Kidney (tissue), 14 donors: ENCODE data around the gene SMC1B. TPM values are rescaled to one million over a fixed set of nuclear protein-coding genes. Genes with fewer than 3 reads are reported as not detected.
A peak's percentile ranks its signal among the peaks of the same experiment; 100 is the strongest.

Experiments used
- DNase-seq, 5 donors: peaks; one replicate each; pipeline ENCODE4 v3.0.0-alpha.2; 2013 to 2020
- FAIRE-seq: peaks from 2 replicates; lab custom pipeline; 2012; peaks lifted over from hg19 to GRCh38; lab: Jason Lieb, UNC
- H3K27ac ChIP-seq, 2 donors: one replicate each; pipeline ENCODE4 v1.7.0; 2013; ENCODE audit warnings: low read depth in 2 of 2, low read length in 2 of 2, inconsistent platforms in 1 of 2
- H3K27me3 ChIP-seq: one replicate; pipeline ENCODE4 v1.7.1; 2013; ENCODE audit warnings: low read length, inconsistent platforms; ENCODE audit not compliant: control insufficient read depth, insufficient read depth
- H3K36me3 ChIP-seq, 3 donors: one replicate each; pipeline versions ENCODE4 v1.7.0 to v1.7.1; 2013; ENCODE audit warnings: low read length in 3 of 3, control low read depth in 1 of 3, inconsistent platforms in 1 of 3; ENCODE audit not compliant: insufficient read depth in 3 of 3, control insufficient read depth in 2 of 3
- H3K4me1 ChIP-seq, 3 donors: one replicate each; pipeline versions ENCODE4 v1.7.0 to v1.7.1; 2013; ENCODE audit warnings: low read length in 3 of 3, inconsistent platforms in 1 of 3, low read depth in 1 of 3; ENCODE audit not compliant: control insufficient read depth in 2 of 3, insufficient read depth in 2 of 3
- H3K4me3 ChIP-seq, 3 donors: one replicate each; pipeline versions ENCODE4 v1.7.0 to v1.8.1; 2013; ENCODE audit warnings: low read length in 3 of 3, control low read depth in 1 of 3, inconsistent platforms in 1 of 3
- H3K9ac ChIP-seq, 3 donors: one replicate each; pipeline versions ENCODE4 v1.7.0 to v1.7.1; 2013; ENCODE audit warnings: low read length in 3 of 3, control low read depth in 1 of 3, inconsistent platforms in 1 of 3
- H3K9me3 ChIP-seq, 3 donors: one replicate each; pipeline versions ENCODE4 v1.7.0 to v1.7.1; 2013; ENCODE audit warnings: low read length in 3 of 3, control low read depth in 1 of 3, inconsistent platforms in 1 of 3; ENCODE audit not compliant: control insufficient read depth in 2 of 3, insufficient read depth in 1 of 3
- intact Hi-C: fragments of 100-400 bp; cut with DNase I; formaldehyde crosslinking; loops from one replicate; pipeline ENCODE4 v1.11.1; 2022
- polyA plus RNA-seq: library from polyadenylated mRNA; stranded (reverse); fragments of 350-450 nt; fragmentation: Illumina TruSeq; extraction: RNeasy Lipid Tissue Mini Kit (QIAGEN cat#74804); gene quantifications from one replicate; pipeline ENCODE4 v1.2.3, GENCODE V29; 2014; ENCODE audit warnings: low read depth, low replicate concordance; ENCODE audit not compliant: insufficient read depth
- total RNA-seq: library from RNA; stranded (reverse); fragmentation: NEBNext Ultra II Directional; extraction: Animal tissue kit (Norgen Biotek cat#: 25700); gene quantifications from one replicate; pipeline ENCODE4 v1.2.1, GENCODE V29; 2021
- TF ChIP-seq, protein P1 (sequence below): IDR thresholded peaks from 3 replicates; pipeline ENCODE4 v1.5.1; 2012; ENCODE audit warnings: mild to moderate bottlenecking, moderate library complexity, borderline replicate concordance; ENCODE audit not compliant: insufficient read depth; ENCODE audit errors: extremely low read depth
- donor health status: control.
- donor health status: control.
- donor health status: control.
- donor health status: control.
- donor health status: control.
- donor health status: DM: yes; HTN: yes; CAD: no.
- donor health status: Normal renal cell carcinoma (clear cell type).

SMC1B gene
- total and polyA plus RNA-seq, 2 donors from 2014 or later, result not detected

- Histone ChIP-seq H3K27me3 (no peaks in the 10 kb centered on the region), H3K9ac (no peak overlapping the region), H3K4me3 (no peak overlapping the region), H3K9me3 (peaks cover 0 to 3% (median 0%) of the 10 kb centered on the region in 3 donors), H3K4me1 (no peaks in the 10 kb centered on the region), H3K27ac (no peak overlapping the region), H3K36me3 (no peaks in the 10 kb centered on the region)
- intact Hi-C loops, result no loop called here
- TF ChIP-seq, protein P1, sequence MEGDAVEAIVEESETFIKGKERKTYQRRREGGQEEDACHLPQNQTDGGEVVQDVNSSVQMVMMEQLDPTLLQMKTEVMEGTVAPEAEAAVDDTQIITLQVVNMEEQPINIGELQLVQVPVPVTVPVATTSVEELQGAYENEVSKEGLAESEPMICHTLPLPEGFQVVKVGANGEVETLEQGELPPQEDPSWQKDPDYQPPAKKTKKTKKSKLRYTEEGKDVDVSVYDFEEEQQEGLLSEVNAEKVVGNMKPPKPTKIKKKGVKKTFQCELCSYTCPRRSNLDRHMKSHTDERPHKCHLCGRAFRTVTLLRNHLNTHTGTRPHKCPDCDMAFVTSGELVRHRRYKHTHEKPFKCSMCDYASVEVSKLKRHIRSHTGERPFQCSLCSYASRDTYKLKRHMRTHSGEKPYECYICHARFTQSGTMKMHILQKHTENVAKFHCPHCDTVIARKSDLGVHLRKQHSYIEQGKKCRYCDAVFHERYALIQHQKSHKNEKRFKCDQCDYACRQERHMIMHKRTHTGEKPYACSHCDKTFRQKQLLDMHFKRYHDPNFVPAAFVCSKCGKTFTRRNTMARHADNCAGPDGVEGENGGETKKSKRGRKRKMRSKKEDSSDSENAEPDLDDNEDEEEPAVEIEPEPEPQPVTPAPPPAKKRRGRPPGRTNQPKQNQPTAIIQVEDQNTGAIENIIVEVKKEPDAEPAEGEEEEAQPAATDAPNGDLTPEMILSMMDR, result no peak
- peak in 1 of 5 donors; percentile 1 for DNase-seq
- FAIRE-seq, result no peak
These were observed 13.7 kb upstream of the SMC1B start for GRCh38 chr22:45427114-45427513.

GRCh38 chr22:45426387-45426786 lies 13.0 kb upstream of the SMC1B start:
- H3K36me3 ChIP-seq, result no peaks in the 10 kb centered on the region
- TF ChIP-seq, protein P1, result no peak
- DNase-seq (peak in 1 of 5 donors; percentile 57), FAIRE-seq (no peak)
- no peaks in the 10 kb centered on the region for H3K27me3 ChIP-seq
- H3K4me3 ChIP-seq, result no peak overlapping the region
- intact Hi-C loops, result no loop called here
- H3K27ac ChIP-seq, result no peak overlapping the region
- no peak overlapping the region for H3K9ac ChIP-seq
- H3K4me1 ChIP-seq, result no peaks in the 10 kb centered on the region
- peaks cover 0 to 3% (median 0%) of the 10 kb centered on the region in 3 donors for H3K9me3 ChIP-seq

- Histone ChIP-seq H3K27ac (no peak overlapping the region), H3K9me3 (peaks cover 0 to 3% (median 0%) of the 10 kb centered on the region in 3 donors), H3K9ac (no peak overlapping the region), H3K36me3 (no peaks in the 10 kb centered on the region), H3K4me1 (no peaks in the 10 kb centered on the region), H3K4me3 (no peak overlapping the region), H3K27me3 (no peaks in the 10 kb centered on the region)
- FAIRE-seq (no peak), DNase-seq (peak in 1 of 5 donors; percentile 41)
- TF ChIP-seq, protein P1, result no peak
- intact Hi-C loops, result no loop called here
These were observed 12.3 kb upstream of the SMC1B start for GRCh38 chr22:45425531-45426265.
